Activated CD8-positive, alpha-beta T cell treated with anti-CD3 and anti-CD28 coated beads for 36 hours (primary cell): ENCODE results near the gene SYNJ1. TPM values are rescaled to one million over a fixed set of nuclear protein-coding genes. Genes with fewer than 3 reads are reported as not detected.
"Not testable (repeated sequence)": the region's sequence is repeated elsewhere in the genome, so short reads cannot be mapped to it uniquely, and the experiment has no call there.

Experiments used
- ATAC-seq: fragments of 200-7000 bp; cut with Tn5 transposase; one replicate; pipeline ENCODE4 v1.10.0; 2021; ENCODE audit warnings: mild to moderate bottlenecking, moderate library complexity
- CTCF ChIA-PET: fragments of 350-600 bp; sonication (Branson Sonifier 250); formaldehyde crosslinking; loops from one replicate; lab custom pipeline; 2021; ENCODE audit warnings: antibody characterized with exemption; lab: Charles Lee
- POLR2A ChIA-PET: fragments of 350-600 bp; sonication (Branson Sonifier 250); formaldehyde crosslinking; loops from one replicate; lab custom pipeline; 2021; ENCODE audit warnings: antibody characterized with exemption; lab: Charles Lee
- DNase-seq: peaks from one replicate; pipeline ENCODE4 v3.0.0-alpha.2; 2020
- H3K27ac Mint-ChIP-seq: one replicate; pipeline ENCODE4 v1.8.0; 2021; ENCODE audit warnings: mild to moderate bottlenecking, mixed read lengths
- H3K27me3 Mint-ChIP-seq: one replicate; pipeline ENCODE4 v1.8.0; 2021; ENCODE audit warnings: mixed read lengths
- H3K36me3 Mint-ChIP-seq: one replicate; pipeline ENCODE4 v1.8.0; 2021; ENCODE audit warnings: low read depth, mixed read lengths
- H3K4me1 Mint-ChIP-seq: one replicate; pipeline ENCODE4 v1.8.0; 2021; ENCODE audit warnings: low read depth, mixed read lengths
- H3K4me3 Mint-ChIP-seq: one replicate; pipeline ENCODE4 v1.8.0; 2021; ENCODE audit warnings: mild to moderate bottlenecking, moderate library complexity, mixed read lengths
- H3K9me3 Mint-ChIP-seq: one replicate; pipeline ENCODE4 v1.8.0; 2021; ENCODE audit warnings: mixed read lengths
- CTCF ChIP-seq: fragments of 200-600 bp; IDR thresholded peaks from one replicate; pipeline ENCODE4 v1.8.0; 2022; ENCODE audit warnings: antibody characterized with exemption, mild to moderate bottlenecking
- intact Hi-C: fragments of 100-400 bp; cut with micrococcal nuclease; formaldehyde crosslinking; loops from one replicate; pipeline ENCODE4 v1.10.0; 2022
- total RNA-seq, 2 experiments: library from RNA; stranded (reverse); gene quantifications; one replicate each; pipeline ENCODE4 v1.2.3, GENCODE V29; 2021

SYNJ1 gene
- total RNA-seq, result 10 to 100 TPM in 1 of 2 experiments, 1 to 10 TPM in 1; 8.7 to 10.9 TPM

DNA sequence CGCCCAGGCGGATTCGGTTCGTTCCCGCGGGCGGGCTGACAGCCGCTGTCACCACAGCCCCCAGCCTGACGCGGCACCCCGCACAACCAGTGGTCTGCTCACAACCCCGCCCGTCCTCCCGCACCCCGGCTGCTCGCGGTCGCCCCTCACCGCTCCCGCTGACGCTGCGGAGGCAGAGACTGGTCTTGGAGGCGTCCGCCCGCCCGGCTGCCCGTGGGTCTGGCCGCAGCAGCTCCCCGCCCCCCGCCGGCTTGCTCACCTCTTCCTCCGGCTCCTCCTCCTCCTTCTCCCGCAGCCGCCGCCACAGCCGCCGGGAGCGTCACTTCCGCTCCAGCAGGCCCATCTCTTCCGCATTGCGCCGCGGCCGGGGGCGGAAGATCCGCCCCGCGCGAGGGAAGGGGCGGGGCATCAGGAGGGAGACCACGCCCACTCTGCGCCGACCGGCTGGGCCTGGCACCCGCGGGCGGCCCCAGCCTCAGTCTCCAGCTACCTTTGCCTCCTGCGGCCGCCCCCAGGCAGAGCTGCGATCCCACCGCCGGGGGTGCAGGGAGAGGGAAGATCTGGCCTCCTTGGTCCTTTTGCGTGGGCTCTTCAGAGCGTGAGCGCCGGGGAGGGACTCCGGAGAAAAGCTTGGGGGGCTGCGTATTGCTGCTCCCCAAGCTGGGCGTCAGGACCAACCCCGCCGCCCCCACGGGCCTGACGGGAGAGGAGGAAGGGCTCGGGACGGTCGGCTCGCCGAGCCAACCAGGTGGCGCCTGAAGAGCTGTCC, at the start of gene SYNJ1:
SYNJ1 (minus strand) TSS at position 327 of the 769 bp plus-strand sequence. CDS start 1,118 bp downstream, outside the sequence.
- Mint-ChIP-seq H3K4me1 (peaks cover 45% of the 10 kb centered on the region), H3K36me3 (peaks cover 14% of the 10 kb centered on the region), H3K9me3 (no peaks in the 10 kb centered on the region), H3K4me3 (peak within 1 kb of the TSS; percentile 99), H3K27ac (peak within 1 kb of the TSS; percentile 96), H3K27me3 (no peaks in the 10 kb centered on the region)
- intact Hi-C loops, result loop anchor here (5.0 kb wide), 1 partner anchor 44 kb away; the partner anchor contains the start of gene PAXBP1
- CTCF ChIA-PET, result interaction anchor here (1.0 to 2.7 kb wide), 8 partner anchors 10 to 127 kb away, joined by 3 to 8 read pairs (median 4); partner anchors contain the start of gene PAXBP1
- peak; percentile 92 for ATAC-seq
- TF ChIP-seq CTCF, result no peak
- POLR2A ChIA-PET, result interaction anchor here (0.6 to 6.1 kb wide), 8 partner anchors 11 to 322 kb away, joined by 3 to 51 read pairs (median 3); partner anchors contain the start of gene PAXBP1
- DNase-seq, result peak; percentile 96

GRCh38 chr21:32777269-32777668, 49.5 kb upstream of the SYNJ1 start:
- ATAC-seq (no peak), DNase-seq (no peak)
- peaks cover 22% of the 10 kb centered on the region for H3K4me1 Mint-ChIP-seq
- intact Hi-C loops, result no loop called here
- ChIA-PET POLR2A (no interaction called here), CTCF (interaction anchor here (1.0 to 1.9 kb wide), 3 partner anchors 49 to 584 kb away, joined by 5 to 6 read pairs (median 6); no protein-coding TSS in a partner anchor)
- H3K27me3 Mint-ChIP-seq, result no peaks in the 10 kb centered on the region
- no peaks in the 10 kb centered on the region for H3K9me3 Mint-ChIP-seq
- H3K36me3 Mint-ChIP-seq, result peaks cover 2% of the 10 kb centered on the region
- H3K4me3 Mint-ChIP-seq, result no peak overlapping the region
- H3K27ac Mint-ChIP-seq, result no peak overlapping the region
- TF ChIP-seq CTCF, result no peak

DNA sequence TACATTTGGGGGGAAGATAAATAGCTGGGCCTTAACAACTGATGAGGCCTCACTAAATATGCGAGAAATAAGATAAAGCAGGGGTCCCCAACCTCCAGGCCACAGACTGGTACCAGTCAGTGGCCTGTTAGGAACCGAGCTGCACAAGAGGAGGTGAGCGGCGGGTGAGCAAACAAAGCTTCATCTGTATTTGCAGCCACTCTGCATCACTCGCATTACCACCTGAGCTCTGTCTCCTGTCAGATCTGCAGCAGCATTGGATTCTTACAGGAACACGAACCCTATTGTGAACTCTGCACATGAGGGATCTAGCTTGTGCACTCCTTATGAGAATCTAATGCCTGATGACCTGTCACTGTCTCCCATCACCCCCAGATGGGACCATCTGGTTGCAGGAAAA, 48.9 kb upstream of the SYNJ1 start:
- H3K27ac Mint-ChIP-seq, result no peak overlapping the region
- peaks cover 17% of the 10 kb centered on the region for H3K4me1 Mint-ChIP-seq
- H3K4me3 Mint-ChIP-seq, result no peak overlapping the region
- ChIA-PET POLR2A (no interaction called here), CTCF (interaction anchor here (0.8 to 3.3 kb wide), 4 partner anchors 50 to 584 kb away, joined by 3 to 14 read pairs (median 6); no protein-coding TSS in a partner anchor)
- H3K27me3 Mint-ChIP-seq, result no peaks in the 10 kb centered on the region
- H3K9me3 Mint-ChIP-seq, result no peaks in the 10 kb centered on the region
- intact Hi-C loops, result no loop called here
- DNase-seq (no peak), ATAC-seq (no peak)
- peaks cover 4% of the 10 kb centered on the region for H3K36me3 Mint-ChIP-seq
- TF ChIP-seq CTCF, result no peak

DNA sequence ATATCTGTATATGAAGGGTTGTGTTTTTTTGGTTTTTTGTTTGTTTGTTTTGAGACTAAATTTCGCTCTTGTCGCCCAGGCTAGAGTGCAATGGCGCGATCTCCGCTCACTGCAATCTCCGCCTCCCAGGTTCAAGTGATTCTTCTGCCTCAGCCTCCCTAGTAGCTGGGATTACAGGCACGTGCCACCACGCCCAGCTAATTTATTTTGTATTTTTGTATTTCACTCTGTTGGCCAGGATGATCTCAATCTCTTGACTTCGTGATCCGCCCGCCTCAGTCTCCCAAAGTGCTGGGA, 45.2 kb upstream of the SYNJ1 start:
- POLR2A ChIA-PET, result interaction anchor here (1.2 to 3.6 kb wide), 3 partner anchors 14 to 44 kb away, joined by 3 to 51 read pairs (median 16); partner anchors contain the start of gene SYNJ1
- DNase-seq, H3K9me3 Mint-ChIP-seq, ATAC-seq, H3K27me3 Mint-ChIP-seq: not testable (repeated sequence)
- intact Hi-C loops, result loop anchor here (5.0 kb wide), 1 partner anchor 46 kb away; the partner anchor contains the start of gene SYNJ1
- peaks cover 30% of the 10 kb centered on the region for H3K36me3 Mint-ChIP-seq
- H3K27ac Mint-ChIP-seq, result peak overlapping the region; percentile 99
- CTCF ChIA-PET, result interaction anchor here (0.7 kb wide), 1 partner anchor 943 kb away, joined by 4 read pairs; no protein-coding TSS in a partner anchor
- peak overlapping the region; percentile 97 for H3K4me3 Mint-ChIP-seq
- H3K4me1 Mint-ChIP-seq, result peaks cover 35% of the 10 kb centered on the region

DNA sequence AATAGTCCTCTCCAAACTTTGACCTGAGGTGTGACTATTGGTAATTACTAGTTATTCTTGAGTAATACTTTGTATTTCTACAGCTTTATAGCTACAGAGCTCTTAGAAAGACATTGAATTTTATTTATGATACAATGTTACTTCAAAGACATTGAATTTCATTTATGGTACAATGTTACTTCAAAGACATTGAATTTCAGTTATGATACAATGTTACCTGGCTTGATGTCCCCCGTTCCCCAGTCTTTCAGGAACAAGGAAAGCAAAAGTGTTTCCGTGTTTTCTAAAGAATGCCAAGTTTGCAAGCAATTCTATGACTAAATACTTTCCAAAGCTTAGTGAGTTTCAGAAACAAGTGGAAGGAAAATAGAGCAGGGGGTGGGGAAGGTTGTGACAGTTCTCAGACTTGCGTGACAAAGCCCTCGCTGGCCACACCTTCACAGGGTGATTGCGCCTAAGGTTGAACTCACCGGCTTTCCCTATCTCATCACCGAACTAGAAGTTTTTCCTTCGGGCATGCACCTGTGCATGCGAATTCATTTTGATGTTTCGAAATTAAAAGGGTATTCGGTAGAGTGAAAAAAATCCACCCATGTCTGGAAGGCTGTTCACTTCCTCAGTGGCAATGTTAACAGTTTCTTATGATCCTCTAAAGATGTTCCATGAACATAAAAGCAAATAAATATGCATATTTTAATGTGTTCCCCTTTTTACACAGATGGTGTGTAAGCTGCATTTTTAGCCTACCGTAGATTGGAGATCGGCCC, 44.7 kb upstream of the SYNJ1 start:
- DNase-seq, result peak; percentile 79
- H3K9me3 Mint-ChIP-seq, result no peaks in the 10 kb centered on the region
- peak overlapping the region; percentile 99 for H3K27ac Mint-ChIP-seq
- peaks cover 40% of the 10 kb centered on the region for H3K4me1 Mint-ChIP-seq
- H3K36me3 Mint-ChIP-seq, result peaks cover 35% of the 10 kb centered on the region
- POLR2A ChIA-PET, result interaction anchor here (0.6 to 3.6 kb wide), 6 partner anchors 11 to 43 kb away, joined by 3 to 51 read pairs (median 5); partner anchors contain the start of gene SYNJ1
- peak; percentile 29 for ATAC-seq
- no peak for TF ChIP-seq CTCF
- intact Hi-C loops, result loop anchor here (5.0 kb wide), 1 partner anchor 45 kb away; the partner anchor contains the start of gene SYNJ1
- H3K27me3 Mint-ChIP-seq, result no peaks in the 10 kb centered on the region
- H3K4me3 Mint-ChIP-seq, result peak overlapping the region; percentile 97
- CTCF ChIA-PET, result interaction anchor here (0.7 to 1.4 kb wide), 3 partner anchors 43 to 943 kb away, joined by 4 to 8 read pairs (median 5); partner anchors contain the start of gene SYNJ1
